ENCODE measurements around the gene ITPK1.

The ITPK1 gene

DNA sequence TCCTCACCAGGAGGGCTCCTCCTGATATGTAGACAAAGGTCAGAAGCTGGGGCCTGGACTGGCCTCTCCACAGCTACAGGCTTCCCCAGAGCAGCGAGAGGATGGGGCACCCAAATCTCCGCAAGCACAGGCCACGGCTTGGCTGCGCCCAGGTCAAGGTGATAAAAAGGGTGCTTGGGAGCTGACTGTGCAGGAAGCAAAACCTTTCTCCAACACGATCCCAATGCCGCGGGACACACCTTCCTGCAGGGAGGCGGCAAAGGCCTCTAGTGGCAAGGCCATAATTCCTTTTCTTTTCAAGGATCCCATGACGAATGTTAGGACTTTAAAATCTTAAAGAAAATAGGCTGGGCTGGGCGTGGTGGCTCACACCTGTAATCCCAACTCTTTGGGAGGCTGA lies 13.6 kb downstream of the ITPK1 start:
- TF ChIP-seq, protein P1, sequence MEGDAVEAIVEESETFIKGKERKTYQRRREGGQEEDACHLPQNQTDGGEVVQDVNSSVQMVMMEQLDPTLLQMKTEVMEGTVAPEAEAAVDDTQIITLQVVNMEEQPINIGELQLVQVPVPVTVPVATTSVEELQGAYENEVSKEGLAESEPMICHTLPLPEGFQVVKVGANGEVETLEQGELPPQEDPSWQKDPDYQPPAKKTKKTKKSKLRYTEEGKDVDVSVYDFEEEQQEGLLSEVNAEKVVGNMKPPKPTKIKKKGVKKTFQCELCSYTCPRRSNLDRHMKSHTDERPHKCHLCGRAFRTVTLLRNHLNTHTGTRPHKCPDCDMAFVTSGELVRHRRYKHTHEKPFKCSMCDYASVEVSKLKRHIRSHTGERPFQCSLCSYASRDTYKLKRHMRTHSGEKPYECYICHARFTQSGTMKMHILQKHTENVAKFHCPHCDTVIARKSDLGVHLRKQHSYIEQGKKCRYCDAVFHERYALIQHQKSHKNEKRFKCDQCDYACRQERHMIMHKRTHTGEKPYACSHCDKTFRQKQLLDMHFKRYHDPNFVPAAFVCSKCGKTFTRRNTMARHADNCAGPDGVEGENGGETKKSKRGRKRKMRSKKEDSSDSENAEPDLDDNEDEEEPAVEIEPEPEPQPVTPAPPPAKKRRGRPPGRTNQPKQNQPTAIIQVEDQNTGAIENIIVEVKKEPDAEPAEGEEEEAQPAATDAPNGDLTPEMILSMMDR (IDR thresholded peaks at IDR 0.05; ENCODE audit: insufficient read depth, missing control alignments) = no peak
- FAIRE-seq = no peak
- DNase-seq (ENCODE audit: insufficient read length, low spot score) = no peak

DNA sequence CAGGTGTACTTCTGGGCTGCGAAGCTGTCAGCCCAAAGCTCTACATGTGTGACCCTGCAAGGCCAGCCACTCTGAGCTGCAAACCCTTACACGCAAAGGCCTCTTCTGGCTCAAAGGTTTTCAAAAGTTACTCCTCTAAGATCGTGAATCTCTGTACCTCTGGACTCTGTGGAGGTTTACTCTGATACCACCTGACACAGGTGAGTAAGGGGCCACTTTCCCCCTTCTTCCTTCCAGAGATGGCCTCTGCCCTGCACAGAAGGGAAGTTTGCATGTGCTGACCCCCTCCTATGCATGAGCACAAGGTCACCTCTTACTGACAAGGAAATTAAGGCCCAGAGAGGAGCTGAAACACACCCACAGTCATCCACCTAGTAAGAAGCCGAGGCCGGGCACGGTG lies 14.5 kb downstream of the ITPK1 start:
- FAIRE-seq (no peak), DNase-seq (ENCODE audit: insufficient read length, low spot score) (no peak)
- TF ChIP-seq, protein P1 (IDR thresholded peaks at IDR 0.05; ENCODE audit: insufficient read depth, missing control alignments) = no peak

DNA sequence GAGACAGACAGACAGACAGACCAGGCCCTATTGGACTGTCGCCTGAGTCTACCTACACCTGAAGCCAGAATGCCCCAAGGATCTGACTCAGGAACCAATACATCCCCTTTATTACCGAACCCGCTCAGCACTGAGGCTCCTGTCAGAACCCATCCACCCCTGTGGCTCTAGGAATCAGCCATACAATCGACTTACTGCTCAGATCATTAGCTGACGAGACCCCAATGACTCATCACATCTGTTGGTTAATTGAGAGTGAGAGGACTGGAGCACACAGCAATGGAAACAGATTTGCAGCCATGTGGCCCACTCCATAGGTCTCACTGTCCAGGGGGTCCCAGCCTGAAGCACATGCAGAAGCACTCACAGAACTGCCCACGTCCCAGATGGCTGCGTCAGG lies 15.2 kb downstream of the ITPK1 start:
- TF ChIP-seq, protein P1 (IDR thresholded peaks at IDR 0.05; ENCODE audit: insufficient read depth, missing control alignments) = no peak
- DNase-seq (ENCODE audit: insufficient read length, low spot score) (no peak), FAIRE-seq (no peak)

DNA sequence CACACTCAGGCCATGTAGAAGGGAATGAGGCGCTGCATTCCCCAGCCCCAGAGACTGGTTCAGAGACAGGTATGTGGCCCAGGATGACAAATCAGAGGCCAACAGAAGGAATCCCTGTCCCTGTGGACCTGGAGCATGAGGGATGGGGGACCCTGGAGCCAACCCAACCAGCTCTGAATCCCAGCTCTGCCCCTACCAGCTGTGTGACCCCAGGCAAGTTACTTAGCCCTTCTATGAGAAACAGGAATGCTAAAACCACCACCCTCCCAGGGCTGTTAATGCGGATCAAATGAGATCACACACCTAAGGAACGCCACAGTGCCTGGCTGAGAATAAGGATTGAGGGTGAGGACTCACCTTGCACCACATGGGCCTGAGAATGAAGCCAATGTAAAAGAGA lies 15.6 kb downstream of the ITPK1 start:
- FAIRE-seq = no peak
- DNase-seq (ENCODE audit: insufficient read length, low spot score) = no peak
- TF ChIP-seq, protein P1 (IDR thresholded peaks at IDR 0.05; ENCODE audit: insufficient read depth, missing control alignments) = no peak

DNA sequence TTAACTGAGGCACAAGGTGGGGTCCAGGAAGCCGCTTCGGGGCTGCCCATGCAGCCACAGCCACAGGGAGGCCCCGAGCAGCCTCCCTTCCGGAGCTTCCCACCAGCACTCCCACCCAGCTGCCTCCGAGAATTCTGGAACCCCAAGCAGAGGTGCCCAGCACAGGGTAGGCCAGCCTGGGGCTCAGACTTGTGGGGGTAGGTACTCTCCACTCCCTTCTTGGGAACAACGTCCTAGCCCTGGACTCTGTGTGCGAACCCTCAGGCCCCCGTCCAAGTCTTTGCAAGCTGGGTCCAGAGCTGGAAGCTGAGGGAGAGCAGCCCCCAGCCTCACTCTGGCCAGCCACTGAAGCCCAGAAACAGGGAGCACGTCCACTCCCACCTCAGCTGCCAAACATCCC lies 16.1 kb downstream of the ITPK1 start:
- TF ChIP-seq, protein P1 (IDR thresholded peaks at IDR 0.05; ENCODE audit: insufficient read depth, missing control alignments) = no peak
- DNase-seq (ENCODE audit: insufficient read length, low spot score) = no peak
- FAIRE-seq = no peak

DNA sequence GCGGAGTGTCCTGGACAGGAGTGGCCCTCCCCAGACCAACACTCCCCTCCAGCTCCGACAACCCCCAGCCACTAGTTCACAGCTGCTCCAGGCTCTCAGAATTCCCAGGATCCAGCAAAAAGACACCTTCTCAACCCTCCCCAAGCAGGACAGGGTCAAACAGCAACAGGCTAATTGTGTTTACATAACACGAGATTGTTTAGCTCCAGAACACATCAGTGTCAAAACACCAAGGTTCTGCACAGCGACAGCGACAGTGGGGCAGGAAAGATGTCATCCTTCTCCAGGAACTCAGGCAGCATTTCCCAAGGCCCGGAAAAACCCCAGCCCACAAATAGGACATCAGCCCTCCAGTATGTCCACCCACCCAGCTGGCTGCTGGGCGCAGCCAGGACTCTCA lies 16.5 kb downstream of the ITPK1 start:
- TF ChIP-seq, protein P1 (IDR thresholded peaks at IDR 0.05; ENCODE audit: insufficient read depth, missing control alignments) = no peak
- no peak for DNase-seq (ENCODE audit: insufficient read length, low spot score)
- FAIRE-seq = no peak

DNA sequence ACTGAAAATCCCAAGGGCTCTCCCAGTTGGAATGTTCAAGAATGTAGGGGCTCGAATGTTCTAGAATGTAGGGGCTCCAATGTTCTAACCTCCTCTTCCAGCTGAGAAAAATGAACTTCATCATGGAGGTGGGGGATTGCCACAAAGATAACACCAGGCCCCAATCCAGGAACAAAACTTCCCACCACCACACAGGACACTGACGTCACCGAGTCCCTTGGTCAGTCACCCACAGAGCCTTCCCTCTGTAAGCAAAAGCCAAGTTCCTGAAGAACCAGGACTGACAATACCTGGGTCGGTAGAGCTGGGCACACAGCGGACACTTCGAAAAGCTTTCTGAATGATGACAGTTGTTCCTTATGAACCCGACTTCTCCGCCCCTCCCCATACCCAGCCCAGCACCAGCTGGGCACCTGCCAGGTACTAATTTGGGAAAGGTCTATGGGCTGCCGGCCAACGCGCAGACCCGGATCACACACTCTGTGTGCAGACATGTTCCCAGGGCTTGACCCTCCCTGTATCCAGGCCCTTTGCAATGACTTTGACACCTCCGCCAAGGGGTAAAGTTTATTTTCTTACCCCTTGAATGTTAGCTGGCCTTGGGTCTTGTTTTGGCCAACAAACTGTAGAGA lies 18.9 kb downstream of the ITPK1 start:
- no peak for DNase-seq (ENCODE audit: insufficient read length, low spot score)
- FAIRE-seq = no peak
- TF ChIP-seq, protein P1 (IDR thresholded peaks at IDR 0.05; ENCODE audit: insufficient read depth, missing control alignments) = no peak

All from D721Med (cell line).